IPS-11a (cell line): ENCODE results near the gene CDK15.

Experiments used
- H3K4me3 ChIP-seq: one replicate; pipeline ENCODE4 v1.5.1; 2013; ENCODE audit warnings: low read depth, low read length, control low read depth

Gene CDK15

DNA sequence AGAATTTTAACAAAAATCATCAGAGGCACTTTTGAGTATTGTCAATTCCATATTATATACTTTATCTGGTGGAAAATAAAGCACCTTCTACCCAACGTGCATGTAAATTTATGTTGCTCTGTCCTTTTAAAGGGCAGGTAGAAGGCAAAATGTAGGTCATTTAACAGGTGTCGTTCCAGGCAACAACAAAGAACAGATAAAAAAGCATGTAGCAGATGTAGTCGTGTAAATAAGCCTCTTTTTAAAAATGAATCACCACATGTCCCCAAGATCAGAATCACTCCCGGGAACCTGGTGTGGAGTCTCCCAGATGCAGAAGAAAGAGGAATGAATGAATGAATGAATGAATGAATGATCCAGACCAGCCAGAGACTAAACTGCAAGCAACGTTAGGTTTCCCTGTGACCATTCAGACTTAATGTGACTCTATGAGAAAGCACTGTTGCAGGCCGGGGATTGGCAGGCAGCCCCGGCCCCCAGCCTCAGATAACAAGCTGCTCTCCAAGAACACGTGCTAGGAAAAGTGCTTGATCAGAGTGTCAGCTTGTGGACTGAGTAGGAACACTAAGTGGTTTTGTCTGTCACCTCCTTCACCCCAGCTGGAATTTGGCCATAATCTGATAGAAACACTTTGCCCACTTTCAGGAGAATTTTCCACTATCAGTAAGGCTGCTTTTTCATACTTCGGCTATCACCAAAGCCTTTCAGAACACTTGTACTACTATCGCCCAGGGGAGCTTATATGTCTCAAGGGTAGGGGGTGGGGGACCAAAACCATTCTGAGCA, 100.6 kb downstream of the CDK15 start:
- no peak overlapping the region for H3K4me3 ChIP-seq

DNA sequence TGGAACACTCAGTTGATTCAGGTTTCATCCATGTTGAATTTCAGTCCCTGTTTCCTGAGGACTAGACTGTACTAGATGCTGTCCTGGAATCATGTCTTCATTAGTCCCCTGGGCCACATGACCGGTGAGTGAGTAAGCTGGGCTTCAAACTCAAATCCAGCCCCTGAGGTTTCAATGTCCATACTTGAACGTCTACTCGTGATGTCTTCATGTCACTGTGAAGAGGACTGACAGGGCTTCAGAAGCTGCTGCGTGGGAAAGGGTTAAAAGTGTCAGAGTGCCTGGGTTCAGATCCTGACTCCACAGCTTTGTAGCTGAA, 101.2 kb downstream of the CDK15 start:
- H3K4me3 ChIP-seq: no peak overlapping the region

DNA sequence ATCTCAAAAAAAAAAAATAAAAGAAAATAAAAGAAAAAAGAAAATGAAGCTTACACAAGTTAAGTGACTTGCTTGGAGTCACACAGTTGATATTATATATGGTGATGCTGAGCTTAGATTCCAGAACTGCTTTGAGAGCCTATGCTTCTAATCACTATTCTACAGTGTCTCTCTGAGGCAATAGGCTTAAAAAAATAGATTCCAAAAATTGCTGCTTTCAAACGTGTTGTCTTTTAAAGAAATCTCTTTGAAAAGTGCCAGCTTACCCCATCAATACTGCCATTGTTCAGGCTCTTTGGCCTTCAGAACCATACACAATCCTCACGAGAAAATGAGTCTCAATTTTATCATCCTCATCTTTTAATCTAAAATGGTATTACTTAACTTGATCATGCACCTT, 102.6 kb downstream of the CDK15 start:
- H3K4me3 ChIP-seq: no peak overlapping the region

DNA sequence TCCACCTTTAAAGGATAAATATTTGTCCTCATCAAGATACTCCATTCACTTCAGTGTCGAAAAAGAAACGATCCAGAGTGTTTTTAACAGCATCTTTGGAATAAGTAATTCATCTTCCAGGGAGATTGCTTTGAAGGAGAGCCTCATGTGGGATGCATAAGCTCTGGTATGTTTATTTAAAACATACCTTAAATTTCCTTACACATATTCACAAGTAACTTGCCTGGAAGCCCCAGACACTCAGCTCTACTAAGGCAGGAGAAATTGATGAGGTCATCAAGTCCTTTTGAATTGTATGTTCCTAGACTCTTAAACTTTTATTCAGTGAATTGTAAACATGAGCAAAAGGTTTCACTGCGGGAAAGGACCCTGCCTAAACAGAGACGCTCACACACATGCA, 103.0 kb downstream of the CDK15 start:
- no peak overlapping the region for H3K4me3 ChIP-seq

DNA sequence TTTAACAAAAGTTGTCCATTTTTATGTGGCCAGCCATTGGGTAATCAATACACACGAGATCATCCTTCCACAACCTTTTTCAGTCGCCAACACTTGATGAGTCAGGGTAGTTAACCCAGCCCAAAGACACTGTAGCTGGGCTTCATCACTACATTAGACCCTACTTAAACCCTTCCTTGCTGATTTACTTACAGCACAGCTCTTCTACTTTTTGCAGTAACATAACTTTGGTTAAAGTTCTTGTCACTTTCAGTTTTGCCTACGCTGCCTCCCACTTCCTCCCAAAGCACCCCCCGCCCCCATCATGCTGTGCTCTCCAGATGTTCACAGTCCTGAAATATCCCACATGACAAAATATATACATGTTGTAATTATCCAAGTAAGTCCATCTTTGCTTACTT, 103.6 kb downstream of the CDK15 start:
- H3K4me3 ChIP-seq: no peak overlapping the region

DNA sequence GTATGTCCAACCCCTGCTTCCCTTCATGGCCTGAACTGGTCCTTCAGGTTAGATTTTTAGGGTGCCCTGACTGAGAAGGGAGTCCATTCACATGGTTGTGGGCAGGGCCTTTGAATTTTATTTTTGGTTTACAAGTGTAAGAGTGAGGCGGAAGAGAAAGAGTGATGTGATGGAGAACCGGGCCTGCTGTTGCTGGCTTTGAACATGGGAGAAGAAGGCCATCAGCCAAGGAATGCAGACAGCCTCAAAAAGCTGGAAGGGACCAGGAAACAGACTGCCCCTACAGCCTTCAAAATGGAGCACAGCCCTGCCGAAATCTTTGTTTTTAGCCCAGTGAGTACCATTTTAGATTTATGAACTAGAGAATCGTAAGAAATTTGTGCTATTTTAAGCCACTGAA, 105.0 kb downstream of the CDK15 start:
- no peak overlapping the region for H3K4me3 ChIP-seq

DNA sequence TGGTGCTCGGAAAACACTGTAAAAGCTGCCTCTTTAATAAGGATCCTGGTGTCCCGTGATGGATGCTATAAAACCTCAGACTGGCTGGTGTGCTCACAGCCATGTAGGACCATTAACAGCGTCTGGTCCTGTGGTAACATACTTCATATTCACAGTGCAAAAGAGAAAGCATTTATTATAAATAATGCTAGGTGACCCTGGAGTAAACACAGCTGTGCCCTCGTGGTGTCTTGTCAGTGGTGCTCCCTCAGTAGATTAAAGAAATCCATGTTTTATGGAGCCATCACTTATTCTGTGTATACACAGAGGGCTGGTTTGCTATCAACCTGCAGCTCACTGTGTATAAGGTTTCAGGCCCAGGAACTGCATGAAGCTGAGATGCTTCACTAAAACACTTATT, 106.9 kb downstream of the CDK15 start:
- no peak overlapping the region for H3K4me3 ChIP-seq

DNA sequence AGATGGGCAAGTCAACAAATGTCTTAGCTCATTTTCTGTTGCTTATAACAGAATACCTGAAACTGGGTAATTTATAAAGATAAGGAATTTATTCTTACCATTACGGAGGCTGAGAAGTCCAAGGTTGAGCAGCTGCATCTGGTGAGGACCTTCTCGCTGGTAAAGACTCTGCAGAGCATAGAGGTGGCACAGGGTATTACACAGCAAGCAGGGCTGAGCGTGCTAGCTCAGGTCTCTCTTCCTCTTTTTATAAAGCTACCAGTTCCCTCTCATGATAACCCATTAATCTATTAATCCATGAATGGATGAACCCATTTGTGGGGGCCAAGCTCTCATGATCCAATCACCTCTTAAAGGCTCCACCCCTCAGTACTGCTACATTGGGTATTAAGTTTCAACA, 109.1 kb downstream of the CDK15 start:
- no peak overlapping the region for H3K4me3 ChIP-seq

DNA sequence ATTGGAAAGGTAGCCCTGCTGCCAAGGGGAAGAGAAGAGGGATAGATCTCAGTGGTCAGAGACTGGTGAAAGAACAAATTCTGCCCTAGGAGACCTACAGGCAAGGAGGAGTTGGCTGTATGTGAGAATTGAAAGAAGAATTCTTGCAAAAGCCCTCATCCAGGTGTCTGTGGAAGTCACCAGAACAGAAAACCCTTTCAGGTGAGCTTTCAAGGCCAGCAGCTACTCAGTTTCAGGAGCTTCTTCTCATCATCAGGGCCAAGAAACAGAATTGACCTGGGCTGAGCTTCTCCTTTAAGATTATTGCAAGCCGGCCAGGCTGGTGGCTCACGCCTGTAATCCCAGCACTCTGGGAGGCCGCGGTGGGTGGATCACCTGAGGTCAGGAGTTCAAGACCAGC, 110.2 kb downstream of the CDK15 start:
- H3K4me3 ChIP-seq: no peak overlapping the region

DNA sequence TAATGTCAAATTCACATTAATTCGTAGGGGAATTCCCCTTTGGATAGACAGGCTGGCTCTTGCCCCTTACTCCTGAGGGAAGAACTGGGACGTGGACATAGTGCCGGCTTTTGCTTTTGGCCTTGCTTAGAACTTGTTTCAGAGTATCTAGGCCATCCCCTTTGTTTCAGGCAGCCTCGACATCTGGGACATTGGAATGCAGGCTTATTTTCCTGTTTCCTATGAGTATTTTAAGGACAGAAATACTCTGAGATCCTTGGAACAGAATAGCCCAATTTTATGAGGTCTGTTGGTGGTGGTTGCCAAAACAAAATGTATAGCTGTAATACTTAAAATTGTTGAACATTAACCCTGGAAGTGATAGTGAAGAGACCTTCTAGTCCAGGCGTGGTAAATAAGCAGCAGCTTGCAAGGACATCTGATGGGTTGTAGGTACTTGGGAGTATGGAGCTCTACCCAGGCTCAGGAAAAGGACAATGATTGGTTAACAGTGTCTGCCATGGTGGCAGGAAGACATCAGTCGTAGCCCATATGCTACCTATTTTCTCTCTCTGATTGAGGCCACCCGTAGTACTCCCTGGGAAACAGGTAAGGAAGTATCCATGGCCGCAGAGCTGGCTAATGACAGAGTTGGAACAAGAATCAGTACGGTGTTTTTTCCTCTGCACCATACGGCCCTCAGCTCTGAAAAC, 112.4 kb downstream of the CDK15 start:
- no peak overlapping the region for H3K4me3 ChIP-seq

DNA sequence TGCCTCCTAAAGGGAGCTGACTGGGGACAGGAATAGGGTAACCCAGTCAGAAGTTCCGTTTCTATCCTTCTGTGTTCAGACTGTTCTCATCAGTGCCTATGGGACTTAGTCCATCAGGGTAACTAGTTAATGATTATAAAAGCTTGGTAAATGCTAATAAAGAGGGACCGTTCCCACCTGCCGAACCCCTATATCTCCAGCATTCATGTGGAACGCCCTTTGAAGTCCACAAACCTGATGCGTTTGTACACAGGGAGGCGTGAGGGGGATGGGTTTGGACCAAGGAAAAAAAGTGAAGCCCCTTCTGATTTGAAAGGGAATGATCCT, 112.9 kb downstream of the CDK15 start:
- H3K4me3 ChIP-seq: no peak overlapping the region

DNA sequence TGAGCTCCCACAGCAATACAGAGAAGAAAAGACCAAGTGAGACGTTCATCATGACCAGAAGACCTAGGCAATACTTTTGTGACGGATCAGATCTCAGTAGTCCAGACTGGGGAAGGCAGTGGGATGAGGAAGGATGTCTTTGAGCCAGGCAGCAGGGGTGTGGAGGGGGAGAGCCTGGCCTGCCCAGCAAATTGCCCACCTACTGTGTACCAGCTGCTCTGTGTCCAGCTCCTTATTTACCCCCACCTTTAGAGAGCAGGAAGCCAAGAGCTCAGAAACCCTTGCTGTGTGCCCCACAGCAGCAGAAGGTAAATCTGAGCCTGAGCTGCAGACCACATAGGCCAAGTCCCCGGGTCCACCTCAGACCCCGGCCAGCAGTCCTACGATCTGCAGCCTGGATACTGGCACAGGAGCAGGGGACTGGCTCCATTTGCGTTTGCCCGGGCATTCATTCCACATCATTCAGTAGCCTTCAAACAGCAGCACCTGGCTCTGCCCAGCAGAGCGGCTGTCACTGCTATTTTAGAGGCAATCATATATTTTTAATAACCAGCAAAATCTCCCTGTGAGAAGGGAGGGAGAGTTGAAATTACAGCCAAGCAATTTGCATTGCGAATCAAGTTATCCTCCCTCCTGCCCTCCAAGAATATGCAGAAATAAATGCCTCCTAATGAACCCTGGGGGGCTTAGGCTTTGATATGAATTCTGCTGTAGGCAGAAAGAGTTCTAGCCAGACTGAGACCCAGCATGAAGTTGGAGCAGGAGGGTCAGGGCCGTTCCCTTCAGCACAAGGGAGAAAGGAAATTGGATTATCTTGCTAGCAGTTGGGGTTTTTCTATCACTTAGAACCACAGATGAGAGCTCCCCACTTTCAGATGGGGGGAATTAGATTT, 117.3 kb downstream of the CDK15 start:
- H3K4me3 ChIP-seq: no peak overlapping the region

DNA sequence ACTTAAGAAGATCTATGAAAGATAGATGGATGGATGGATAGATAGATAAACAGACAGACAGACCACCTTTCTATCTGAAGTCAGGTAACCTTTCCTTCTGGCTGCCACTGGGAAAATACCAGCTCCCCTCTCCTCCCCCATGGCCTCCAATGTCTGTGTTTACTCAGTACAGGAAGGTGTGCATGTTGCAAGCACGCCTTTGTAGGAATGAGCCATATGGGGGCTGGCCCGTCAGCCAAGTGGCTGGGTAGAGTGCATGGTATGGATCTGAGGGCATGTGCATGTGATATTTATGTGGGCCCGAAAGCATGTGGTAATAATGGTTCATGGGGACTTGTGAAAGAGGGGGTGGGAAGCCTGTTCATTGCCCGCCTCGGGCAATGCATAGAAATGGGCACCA, 118.1 kb downstream of the CDK15 start:
- no peak overlapping the region for H3K4me3 ChIP-seq

DNA sequence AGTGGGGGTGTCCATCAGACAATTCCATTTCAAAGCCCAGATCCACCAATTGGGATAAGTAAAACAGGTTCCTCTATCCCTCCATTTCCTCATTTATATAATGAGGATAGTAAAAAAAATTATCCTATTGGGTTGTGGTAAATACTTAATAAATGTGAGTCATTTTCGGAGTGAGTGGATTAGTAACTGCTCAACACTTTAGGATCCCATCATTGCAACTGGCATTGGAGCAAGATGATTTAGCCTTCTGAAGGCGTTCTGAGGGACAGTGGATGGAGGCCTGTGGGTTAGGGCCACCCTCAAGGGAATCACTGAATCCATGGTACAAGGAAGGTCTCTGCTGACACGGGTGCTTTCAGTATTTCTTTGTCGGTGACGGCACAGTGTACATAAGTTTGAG, 118.7 kb downstream of the CDK15 start:
- no peak overlapping the region for H3K4me3 ChIP-seq

DNA sequence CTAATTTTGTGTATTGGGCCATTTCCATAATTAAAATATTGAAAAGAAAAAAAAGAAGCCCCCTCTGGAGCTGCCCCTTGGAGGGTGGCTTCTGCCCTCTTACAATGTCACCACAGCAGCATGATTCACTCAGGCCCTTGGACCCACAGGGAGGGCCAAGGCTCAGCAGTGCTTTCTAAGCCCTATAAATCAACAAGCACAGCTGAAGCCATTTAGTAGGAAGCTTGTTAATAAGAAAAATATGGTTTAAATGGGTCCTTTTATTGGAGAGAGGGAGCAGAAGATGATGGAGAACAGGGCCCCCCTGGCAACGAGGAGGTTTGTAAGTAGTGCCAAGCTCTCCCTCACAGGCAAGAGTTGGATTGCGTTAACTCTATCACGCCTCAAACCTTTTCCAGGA, 119.7 kb downstream of the CDK15 start:
- no peak overlapping the region for H3K4me3 ChIP-seq

DNA sequence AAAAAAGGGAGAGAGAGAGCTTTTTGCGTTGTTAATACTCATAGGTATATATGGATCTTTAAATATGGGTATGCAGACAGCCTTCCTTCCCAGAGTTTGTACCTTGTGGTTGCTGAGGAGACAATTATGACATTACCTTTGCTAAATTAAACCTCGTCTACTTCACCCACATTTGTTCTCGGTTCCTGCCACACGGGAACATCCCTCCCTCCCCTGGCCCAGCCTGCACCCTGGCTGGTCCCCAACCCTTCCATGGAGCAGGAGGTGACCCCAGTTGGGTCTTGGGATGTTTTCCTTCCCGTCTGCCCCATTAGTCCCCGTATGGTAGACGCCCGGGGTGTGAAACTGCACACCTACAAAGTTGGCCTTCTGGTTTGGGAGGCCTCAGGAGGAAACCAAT, 122.0 kb downstream of the CDK15 start:
- no peak overlapping the region for H3K4me3 ChIP-seq

DNA sequence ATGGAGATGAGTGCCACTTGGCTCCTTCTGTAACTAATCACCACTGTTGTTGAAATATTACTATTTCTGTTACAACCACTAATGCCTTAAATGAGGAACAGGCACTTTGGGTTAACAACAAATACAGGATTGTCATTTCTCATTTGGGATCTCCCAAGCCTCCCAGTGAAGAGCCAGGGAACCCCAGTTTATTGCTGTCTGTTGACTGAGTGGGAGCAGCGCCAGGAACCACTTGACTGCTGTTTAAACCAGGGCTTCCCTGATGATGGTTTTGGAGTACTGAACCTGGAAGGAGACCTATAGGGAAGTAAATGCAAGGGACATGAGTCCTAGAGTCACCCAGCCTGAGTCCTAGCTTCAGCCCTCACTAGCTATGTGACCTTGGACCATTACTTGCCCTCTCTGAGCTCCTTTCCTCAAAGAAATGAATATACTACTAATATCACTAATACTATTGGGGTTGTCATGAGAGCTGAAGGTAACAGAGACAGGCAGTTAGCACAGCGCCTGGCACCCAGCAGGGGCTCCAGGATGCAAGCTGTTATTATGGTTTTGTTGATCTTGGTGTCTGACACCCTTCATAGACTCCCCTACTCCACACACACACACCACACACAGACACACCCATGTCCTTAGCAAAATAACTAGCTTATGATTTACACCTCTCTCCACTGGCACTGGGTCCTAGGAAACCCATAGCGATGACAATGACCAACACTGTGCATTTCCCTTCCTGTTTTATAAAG, 123.1 kb downstream of the CDK15 start:
- no peak overlapping the region for H3K4me3 ChIP-seq

DNA sequence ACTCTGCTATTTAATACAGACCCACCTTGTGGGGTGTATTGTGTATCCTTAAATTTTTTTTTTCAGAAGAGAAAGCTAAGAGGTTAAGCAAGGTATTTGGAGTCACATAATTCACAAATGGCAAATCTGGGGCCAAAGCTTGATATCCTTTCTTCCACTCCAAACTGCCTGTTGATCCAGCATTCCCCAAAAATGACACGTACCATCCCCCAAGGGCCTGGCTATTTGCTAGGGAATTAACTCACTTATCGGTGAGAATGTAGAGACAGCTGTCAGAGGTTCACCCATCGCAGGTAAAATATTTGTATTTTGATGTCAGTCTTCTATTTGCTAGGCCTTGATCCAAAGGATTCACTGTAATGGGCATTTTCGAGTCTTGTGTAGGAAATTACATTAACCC, 123.7 kb downstream of the CDK15 start:
- no peak overlapping the region for H3K4me3 ChIP-seq

DNA sequence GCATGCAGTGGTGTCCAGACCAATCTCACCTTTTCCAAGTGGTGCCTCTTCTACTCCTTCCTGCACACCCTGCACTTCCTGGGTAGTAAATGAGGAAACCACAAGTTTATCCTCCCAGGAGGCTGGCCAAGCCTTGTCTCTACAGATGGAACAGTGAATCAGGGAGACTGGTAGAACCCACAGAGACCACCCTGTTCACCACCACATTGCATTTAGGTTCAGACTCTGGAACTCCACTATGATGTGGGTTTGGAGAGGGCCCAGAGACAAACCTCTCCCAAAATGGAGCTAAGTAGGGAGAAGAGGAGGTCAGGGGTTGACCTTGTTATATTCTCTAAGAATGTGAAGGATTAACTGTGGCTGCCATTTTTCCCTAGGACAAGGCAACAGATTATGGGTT, 124.5 kb downstream of the CDK15 start:
- H3K4me3 ChIP-seq: no peak overlapping the region

DNA sequence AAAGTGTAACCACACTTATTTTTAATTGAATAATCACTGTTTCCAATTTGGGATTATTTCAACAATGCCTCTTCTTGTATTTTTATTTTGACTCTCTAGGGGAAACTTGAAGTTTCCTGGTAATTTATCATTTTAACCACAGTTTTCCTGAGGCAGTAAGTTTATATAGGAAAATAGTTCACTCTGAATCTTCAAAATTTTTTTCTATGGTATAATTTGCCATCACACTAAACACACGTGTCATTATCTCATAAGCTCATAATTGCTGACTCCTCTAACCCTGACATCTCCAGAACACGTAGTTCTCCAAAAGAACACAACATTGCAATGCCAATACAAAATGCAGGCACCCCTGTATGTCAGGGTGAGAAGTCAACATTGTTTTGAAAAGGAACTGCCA, 125.1 kb downstream of the CDK15 start:
- H3K4me3 ChIP-seq: no peak overlapping the region

DNA sequence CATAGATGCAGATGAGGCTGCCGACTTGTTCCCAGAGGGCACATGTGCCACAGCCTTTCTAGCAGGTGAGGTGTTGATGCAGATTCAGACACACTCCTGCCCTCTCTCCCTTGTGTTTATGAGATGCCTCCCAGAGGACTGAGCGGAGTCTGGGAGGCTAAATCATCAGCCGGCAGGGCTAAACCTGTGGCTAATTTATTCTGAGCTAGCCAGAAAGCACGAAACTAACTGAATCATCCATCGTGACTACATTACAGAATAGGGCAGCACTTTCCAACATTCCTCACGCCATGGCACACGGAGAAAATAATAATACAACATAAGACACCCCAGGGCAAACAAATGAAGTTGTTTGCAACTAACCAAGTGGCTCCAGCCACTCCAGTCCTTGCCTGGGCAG, 125.6 kb downstream of the CDK15 start:
- no peak overlapping the region for H3K4me3 ChIP-seq
